Hepatocyte (in vitro differentiated cells): ENCODE results near the gene STK33. TPM values are rescaled to one million over a fixed set of nuclear protein-coding genes. Genes with fewer than 3 reads are reported as not detected.
A peak's percentile ranks its signal among the peaks of the same experiment; 100 is the strongest.

Experiments used
- DNase-seq: peaks from one replicate; pipeline ENCODE4 v3.0.0-alpha.2; 2016; ENCODE audit warnings: low spot score
- H2AFZ ChIP-seq: fragments of 200-600 bp; sonication (generic); 2 replicates; pipeline ENCODE4 v1.6.0; 2016; ENCODE audit warnings: antibody characterized with exemption, mild to moderate bottlenecking
- H3K27ac ChIP-seq: fragments of 200-600 bp; sonication (generic); 2 replicates; pipeline ENCODE4 v1.5.1; 2016; ENCODE audit warnings: mild to moderate bottlenecking
- H3K27me3 ChIP-seq: fragments of 200-600 bp; sonication (generic); 2 replicates; pipeline ENCODE4 v1.6.1; 2016
- H3K36me3 ChIP-seq: fragments of 200-600 bp; sonication (generic); replicated peaks from 2 replicates; pipeline ENCODE4 v1.5.1; 2016; ENCODE audit warnings: low read depth; ENCODE audit not compliant: insufficient read depth
- H3K4me1 ChIP-seq: fragments of 200-600 bp; sonication (generic); 2 replicates; pipeline ENCODE4 v1.5.1; 2016; ENCODE audit warnings: mild to moderate bottlenecking, moderate library complexity; ENCODE audit not compliant: insufficient read depth
- H3K4me2 ChIP-seq: fragments of 200-600 bp; sonication (generic); 2 replicates; pipeline ENCODE4 v1.6.0; 2016
- H3K4me3 ChIP-seq: fragments of 200-600 bp; sonication (generic); 2 replicates; pipeline ENCODE4 v1.5.1; 2016; ENCODE audit warnings: mild to moderate bottlenecking
- H3K79me2 ChIP-seq: fragments of 200-600 bp; sonication (generic); 2 replicates; pipeline ENCODE4 v1.6.0; 2017; ENCODE audit warnings: mild to moderate bottlenecking
- H3K9me2 ChIP-seq: fragments of 200-600 bp; sonication (generic); replicated peaks from 2 replicates; pipeline ENCODE4 v1.6.0; 2017; ENCODE audit warnings: mild to moderate bottlenecking; ENCODE audit not compliant: insufficient read depth
- H3K9me3 ChIP-seq: fragments of 200-600 bp; sonication (generic); 2 replicates; pipeline ENCODE4 v1.5.1; 2016; ENCODE audit warnings: low read depth, mild to moderate bottlenecking
- H4K20me1 ChIP-seq: fragments of 200-600 bp; sonication (generic); 2 replicates; pipeline ENCODE4 v1.6.0; 2016; ENCODE audit warnings: mild to moderate bottlenecking; ENCODE audit not compliant: insufficient read depth, poor library complexity, severe bottlenecking
- EZH2 ChIP-seq: fragments of 200-600 bp; sonication (generic); IDR thresholded peaks from 2 replicates; pipeline ENCODE4 v1.6.1; 2016; ENCODE audit warnings: antibody characterized with exemption, mild to moderate bottlenecking, borderline replicate concordance
- EZH2phosphoT487 ChIP-seq: fragments of 200-600 bp; sonication (generic); IDR thresholded peaks from one replicate; pipeline ENCODE4 v1.6.1; 2018; ENCODE audit warnings: antibody characterized with exemption, mild to moderate bottlenecking, low read depth, moderate library complexity; ENCODE audit not compliant: unreplicated experiment, severe bottlenecking
- WGBS: methylation state at CpG from one replicate; pipeline ENCODE4 v1.1.6; 2016; ENCODE audit warnings: low lambda C conversion rate; ENCODE audit errors: missing lambda C conversion rate; 5-methylcytosine and 5-hydroxymethylcytosine counted together
- polyA plus RNA-seq: library from polyadenylated mRNA; unstranded; fragments of >200 nt; fragmentation: Nextera tagmentation; extraction: Ambion mirVana; gene quantifications from 2 replicates; pipeline ENCODE4 v1.2.1, GENCODE V29; 2016
- total RNA-seq: library from RNA; depleted of rRNA; stranded (reverse); fragments of >200 nt; gene quantifications from 2 replicates; pipeline ENCODE4 v1.2.3, GENCODE V29; 2014
- TF ChIP-seq, protein P1 (sequence below): fragments of 200-600 bp; sonication (generic); IDR thresholded peaks from 2 replicates; pipeline ENCODE4 v1.5.1; 2016; ENCODE audit warnings: antibody characterized with exemption, mild to moderate bottlenecking; ENCODE audit not compliant: poor library complexity

The STK33 gene
- total and polyA plus RNA-seq, 2 experiments from 2014 or later: 3.0 to 12.8 TPM

DNA sequence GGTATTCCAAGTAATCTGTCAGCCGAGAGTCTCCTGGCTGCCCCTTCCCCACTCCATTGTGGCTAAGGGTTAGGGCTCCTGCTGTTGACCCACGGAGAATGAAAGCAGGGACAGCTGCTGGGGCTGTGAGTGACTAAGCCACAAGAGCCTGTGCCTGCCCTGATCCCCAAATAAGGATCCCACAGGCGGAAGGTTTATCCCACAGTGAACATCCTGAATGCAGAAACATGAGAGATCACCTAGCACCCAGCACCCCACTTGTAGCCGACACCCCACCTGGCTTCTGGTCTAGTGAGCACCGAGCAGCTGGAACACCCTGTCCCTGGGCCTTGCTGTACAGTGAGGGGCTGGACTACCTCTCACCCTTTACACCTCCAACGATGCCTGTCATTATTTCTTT lies 212.7 kb downstream of the STK33 start:
- no peaks in the 10 kb centered on the region for H3K36me3 ChIP-seq
- no peak for TF ChIP-seq EZH2
- no peaks in the 10 kb centered on the region for H4K20me1 ChIP-seq
- H3K4me1 ChIP-seq: no peaks in the 10 kb centered on the region
- WGBS: 87% methylated on average over 6 of the region's 6 CpGs
- no peaks in the 10 kb centered on the region for H3K27me3 ChIP-seq
- no peaks in the 10 kb centered on the region for H3K9me2 ChIP-seq
- H3K4me2 ChIP-seq: no peak overlapping the region
- no peaks in the 10 kb centered on the region for H3K79me2 ChIP-seq
- DNase-seq: peak; percentile 1
- H3K9me3 ChIP-seq: no peaks in the 10 kb centered on the region
- H3K27ac ChIP-seq: no peak overlapping the region
- H3K4me3 ChIP-seq: no peak overlapping the region
- H2AFZ ChIP-seq: no peak overlapping the region

DNA sequence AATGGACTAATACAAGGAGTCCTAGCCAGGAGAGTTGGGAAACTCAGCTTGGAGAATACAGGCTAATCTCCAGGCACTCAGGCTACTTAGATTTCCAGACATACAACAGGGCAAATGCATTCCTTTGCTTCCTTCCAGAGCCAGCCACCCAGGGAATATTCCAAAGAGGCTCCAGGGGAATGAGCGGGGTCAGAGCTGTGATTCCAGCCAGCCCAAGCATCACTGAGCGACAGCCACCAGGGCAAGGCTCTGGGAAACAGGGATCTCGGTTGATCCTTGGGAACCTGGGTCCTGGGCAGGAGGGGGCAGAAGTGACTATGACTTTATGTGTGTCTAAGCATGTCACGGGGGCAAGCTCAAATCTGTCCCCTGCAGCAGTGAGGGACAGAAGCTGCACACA lies 218.1 kb downstream of the STK33 start:
- 60% methylated on average over 4 of the region's 4 CpGs for WGBS
- no peaks in the 10 kb centered on the region for H4K20me1 ChIP-seq
- no peaks in the 10 kb centered on the region for H3K79me2 ChIP-seq
- H3K27ac ChIP-seq: no peak overlapping the region
- no peaks in the 10 kb centered on the region for H3K9me3 ChIP-seq
- H3K9me2 ChIP-seq: no peaks in the 10 kb centered on the region
- no peaks in the 10 kb centered on the region for H3K27me3 ChIP-seq
- TF ChIP-seq, protein P1, sequence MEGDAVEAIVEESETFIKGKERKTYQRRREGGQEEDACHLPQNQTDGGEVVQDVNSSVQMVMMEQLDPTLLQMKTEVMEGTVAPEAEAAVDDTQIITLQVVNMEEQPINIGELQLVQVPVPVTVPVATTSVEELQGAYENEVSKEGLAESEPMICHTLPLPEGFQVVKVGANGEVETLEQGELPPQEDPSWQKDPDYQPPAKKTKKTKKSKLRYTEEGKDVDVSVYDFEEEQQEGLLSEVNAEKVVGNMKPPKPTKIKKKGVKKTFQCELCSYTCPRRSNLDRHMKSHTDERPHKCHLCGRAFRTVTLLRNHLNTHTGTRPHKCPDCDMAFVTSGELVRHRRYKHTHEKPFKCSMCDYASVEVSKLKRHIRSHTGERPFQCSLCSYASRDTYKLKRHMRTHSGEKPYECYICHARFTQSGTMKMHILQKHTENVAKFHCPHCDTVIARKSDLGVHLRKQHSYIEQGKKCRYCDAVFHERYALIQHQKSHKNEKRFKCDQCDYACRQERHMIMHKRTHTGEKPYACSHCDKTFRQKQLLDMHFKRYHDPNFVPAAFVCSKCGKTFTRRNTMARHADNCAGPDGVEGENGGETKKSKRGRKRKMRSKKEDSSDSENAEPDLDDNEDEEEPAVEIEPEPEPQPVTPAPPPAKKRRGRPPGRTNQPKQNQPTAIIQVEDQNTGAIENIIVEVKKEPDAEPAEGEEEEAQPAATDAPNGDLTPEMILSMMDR: no peak
- TF ChIP-seq EZH2phosphoT487: no peak
- TF ChIP-seq EZH2: no peak
- H3K4me3 ChIP-seq: no peak overlapping the region
- no peaks in the 10 kb centered on the region for H3K36me3 ChIP-seq
- no peaks in the 10 kb centered on the region for H3K4me1 ChIP-seq
- DNase-seq: no peak
- H2AFZ ChIP-seq: no peak overlapping the region
- H3K4me2 ChIP-seq: no peak overlapping the region

DNA sequence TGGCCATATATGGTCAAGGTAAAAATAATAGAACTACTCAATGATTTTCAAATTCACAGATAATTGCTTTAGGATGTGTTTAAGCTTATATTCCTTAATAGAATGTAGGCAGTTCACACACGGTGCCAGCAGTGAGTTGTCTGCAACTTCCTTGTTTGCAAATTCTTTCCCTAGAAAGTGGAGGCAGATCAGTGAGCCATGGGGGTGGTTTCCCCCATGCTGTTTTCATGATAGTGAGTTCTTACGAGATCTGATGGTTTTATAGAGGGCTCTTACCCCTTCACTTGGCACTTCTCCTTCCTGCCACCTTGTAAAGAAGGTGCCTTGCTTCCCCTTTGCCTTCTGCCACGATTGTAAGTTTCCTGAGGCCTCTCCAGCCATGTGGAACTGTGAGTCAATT lies 218.6 kb downstream of the STK33 start:
- H3K9me3 ChIP-seq: no peaks in the 10 kb centered on the region
- no peak for TF ChIP-seq EZH2phosphoT487
- no peak for TF ChIP-seq EZH2
- WGBS: 29% methylated on average over 3 of the region's 3 CpGs

DNA sequence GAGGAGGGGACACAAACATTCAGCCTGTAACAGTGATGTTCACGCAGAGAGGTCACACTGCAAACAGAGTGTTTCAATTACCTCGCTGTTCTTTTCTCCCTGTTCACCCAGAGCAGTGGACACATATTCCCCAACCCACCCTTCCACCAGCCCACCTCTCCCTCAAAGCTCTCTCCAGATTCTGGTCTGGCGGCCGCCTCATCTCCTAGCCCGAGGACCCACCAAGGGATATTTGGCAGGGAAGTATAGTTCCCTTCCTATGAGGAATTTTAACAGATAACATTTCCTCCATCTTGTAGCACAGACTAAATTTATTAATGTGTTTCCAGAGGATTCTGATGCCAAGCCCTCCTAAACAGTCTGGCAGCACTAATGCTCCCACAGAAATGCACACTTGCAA lies 219.3 kb downstream of the STK33 start:
- H3K9me3 ChIP-seq: no peaks in the 10 kb centered on the region
- 83% methylated on average over 5 of the region's 5 CpGs for WGBS
- TF ChIP-seq, protein P1: no peak
- TF ChIP-seq EZH2phosphoT487 (no peak), EZH2 (no peak)
- no peaks in the 10 kb centered on the region for H3K4me1 ChIP-seq
- no peak overlapping the region for H3K4me3 ChIP-seq
- no peak overlapping the region for H2AFZ ChIP-seq
- H3K27me3 ChIP-seq: no peaks in the 10 kb centered on the region
- no peaks in the 10 kb centered on the region for H3K9me2 ChIP-seq
- H3K4me2 ChIP-seq: no peak overlapping the region
- no peaks in the 10 kb centered on the region for H3K79me2 ChIP-seq
- no peak for DNase-seq
- H3K27ac ChIP-seq: no peak overlapping the region
- H3K36me3 ChIP-seq: no peaks in the 10 kb centered on the region
- H4K20me1 ChIP-seq: no peaks in the 10 kb centered on the region

More for the DNA sequence above, 218.6 kb downstream of the STK33 start:
- Histone ChIP-seq H3K4me1 (no peaks in the 10 kb centered on the region), H3K9me2 (no peaks in the 10 kb centered on the region), H3K79me2 (no peaks in the 10 kb centered on the region), H3K27ac (no peak overlapping the region), H2AFZ (no peak overlapping the region), H3K4me3 (no peak overlapping the region), H3K4me2 (no peak overlapping the region), H4K20me1 (no peaks in the 10 kb centered on the region), H3K27me3 (no peaks in the 10 kb centered on the region), H3K36me3 (no peaks in the 10 kb centered on the region)
- DNase-seq: no peak
